ENCODE data around the gene PBX4.

The PBX4 gene

GRCh38 chr19:19517235-19517619, 101.3 kb downstream of the PBX4 start:
- TF ChIP-seq CTCF (IDR thresholded peaks at IDR 0.05) = no peak

- TF ChIP-seq CTCF (IDR thresholded peaks at IDR 0.05) = no peak
These were observed 102.6 kb downstream of the PBX4 start, which contains the start of gene NDUFA13 for GRCh38 chr19:19515642-19516519. Gene NDUFA13 (plus strand): TSS chr19:19516225. CDS start chr19:19516239, 14 bp downstream.

- TF ChIP-seq CTCF (IDR thresholded peaks at IDR 0.05) = no peak
These were observed 103.4 kb downstream of the PBX4 start, which contains the start of gene TSSK6 for GRCh38 chr19:19514881-19515641. Gene TSSK6 (minus strand): TSS chr19:19515548. CDS start chr19:19515427, 121 bp downstream.

- TF ChIP-seq CTCF (IDR thresholded peaks at IDR 0.05) = no peak
These were observed 104.3 kb downstream of the PBX4 start for GRCh38 chr19:19514215-19514657.

GRCh38 chr19:19513682-19514081, 104.8 kb downstream of the PBX4 start:
- no peak for TF ChIP-seq CTCF (IDR thresholded peaks at IDR 0.05)
